Mucosa of descending colon (tissue), 3 donors: ENCODE data around the gene HLA-DOA. TPM values are rescaled to one million over a fixed set of nuclear protein-coding genes. Genes with fewer than 3 reads are reported as not detected.

Source experiments
- ATAC-seq: fragments of 200-7000 bp; cut with Tn5 transposase; one replicate; pipeline ENCODE4 v1.9.1; 2020; ENCODE audit warnings: mild to moderate bottlenecking, moderate library complexity
- DNase-seq, 3 donors: peaks; one replicate each; pipeline ENCODE4 v3.0.0-alpha.2; 2020
- H3K36me3 ChIP-seq: fragments of 200-600 bp; one replicate; pipeline ENCODE4 v1.8.0; 2021; ENCODE audit warnings: low read depth, mild to moderate bottlenecking
- H3K4me1 ChIP-seq: fragments of 200-600 bp; one replicate; pipeline ENCODE4 v1.8.0; 2021; ENCODE audit warnings: low read depth, mild to moderate bottlenecking
- H3K4me3 ChIP-seq: fragments of 200-600 bp; one replicate; pipeline ENCODE4 v1.8.0; 2021; ENCODE audit warnings: mild to moderate bottlenecking
- H3K9me3 ChIP-seq: fragments of 200-600 bp; one replicate; pipeline ENCODE4 v1.8.0; 2021; ENCODE audit warnings: mild to moderate bottlenecking
- CTCF ChIP-seq: fragments of 200-600 bp; IDR thresholded peaks from one replicate; pipeline ENCODE4 v1.8.0; 2022; ENCODE audit warnings: antibody characterized with exemption, mild to moderate bottlenecking
- intact Hi-C, 2 donors: fragments of 100-400 bp; cut with DNase I in 1 of 2; cut with micrococcal nuclease in 1 of 2; formaldehyde crosslinking; loops; one replicate each; pipeline versions ENCODE4 v1.11.0 to v1.11.1; 2022; cut with DNase I, micrococcal nuclease
- total RNA-seq, 3 donors: library from RNA; stranded (reverse); fragmentation: NEBNext Ultra II Directional in 2 of 3; extraction: Animal tissue kit (Norgen Biotek cat#: 25700) in 2 of 3; gene quantifications; one replicate each; pipeline versions ENCODE4 v1.2.1 to v1.2.4, GENCODE V29; 2021 to 2023
- donor health status: DM: no; HTN: no; CAD: no; lungs with moderate emphysema.
- donor health status: DM: no; HTN: no; CAD: no.
- donor health status: DM: no; HTN: yes; CAD: no.

The HLA-DOA gene
- total RNA-seq, 3 donors from 2014 or later = 1.8 to 4.0 (median 3.2) TPM

- no peak for TF ChIP-seq CTCF
Observed at GRCh38 chr6:33015798-33016197, 6.4 kb upstream of the HLA-DOA start.

DNA sequence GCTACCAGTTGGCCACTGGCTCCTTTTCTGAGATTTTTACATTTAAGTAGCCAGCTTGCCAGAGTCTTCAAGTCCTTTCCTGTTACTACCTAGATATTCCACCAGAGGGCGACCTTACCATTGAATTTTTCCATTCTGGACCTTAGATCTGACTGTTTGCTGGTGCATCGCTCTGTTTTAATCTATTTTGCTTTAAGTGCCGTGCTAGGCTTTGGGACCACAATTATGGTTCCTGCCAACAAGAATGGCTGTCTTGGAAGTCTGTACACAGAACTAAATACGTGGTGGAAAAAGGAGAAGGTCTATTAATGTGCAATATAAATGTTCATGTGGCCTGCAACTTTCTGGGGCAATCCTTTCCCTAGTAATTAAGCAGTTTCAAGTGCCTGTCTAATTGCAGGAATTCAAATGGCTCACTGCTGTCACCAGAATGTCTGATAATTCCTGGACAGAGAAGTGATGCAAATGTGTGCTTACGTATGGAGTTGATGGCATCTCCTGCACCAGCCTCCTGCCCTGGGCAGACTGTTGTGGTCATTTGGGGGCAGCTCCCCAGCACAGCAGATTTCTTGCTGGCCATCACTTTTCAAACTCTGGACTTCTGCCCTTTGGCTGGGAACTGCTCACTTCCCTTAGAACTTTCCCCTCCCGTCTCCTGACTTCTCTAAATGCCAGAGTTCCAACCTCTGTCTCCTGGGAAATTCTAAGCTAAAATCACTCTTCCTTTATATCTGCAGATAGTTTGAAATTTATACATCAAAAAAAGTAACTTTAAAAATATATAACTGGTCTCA lies 5.6 kb upstream of the HLA-DOA start:
- Histone ChIP-seq H3K9me3 (no peaks in the 10 kb centered on the region), H3K4me1 (peaks cover 7% of the 10 kb centered on the region), H3K4me3 (no peak overlapping the region), H3K36me3 (no peaks in the 10 kb centered on the region)
- intact Hi-C loops = loop anchor here (5.0 to 10.0 kb wide), 3 partner anchors 60 to 230 kb away; partner anchors contain the start of genes HLA-DPA1 (in 2 of the 2) and HLA-DPB1 (in 2 of the 2)
- DNase-seq (peak in 1 of 3 donors; percentile 82), ATAC-seq (peak; percentile 69)
- peak; percentile 46 for TF ChIP-seq CTCF

More at GRCh38 chr6:33015798-33016197, 6.4 kb upstream of the HLA-DOA start:
- Histone ChIP-seq H3K4me3 (no peak overlapping the region), H3K4me1 (peaks cover 7% of the 10 kb centered on the region), H3K36me3 (no peaks in the 10 kb centered on the region), H3K9me3 (no peaks in the 10 kb centered on the region)
- intact Hi-C loops = loop anchor here (5.0 to 10.0 kb wide), 3 partner anchors 59 to 229 kb away; partner anchors contain the start of genes HLA-DPA1 (in 2 of the 2) and HLA-DPB1 (in 2 of the 2)
- DNase-seq = no peak
- ATAC-seq = no peak

DNA sequence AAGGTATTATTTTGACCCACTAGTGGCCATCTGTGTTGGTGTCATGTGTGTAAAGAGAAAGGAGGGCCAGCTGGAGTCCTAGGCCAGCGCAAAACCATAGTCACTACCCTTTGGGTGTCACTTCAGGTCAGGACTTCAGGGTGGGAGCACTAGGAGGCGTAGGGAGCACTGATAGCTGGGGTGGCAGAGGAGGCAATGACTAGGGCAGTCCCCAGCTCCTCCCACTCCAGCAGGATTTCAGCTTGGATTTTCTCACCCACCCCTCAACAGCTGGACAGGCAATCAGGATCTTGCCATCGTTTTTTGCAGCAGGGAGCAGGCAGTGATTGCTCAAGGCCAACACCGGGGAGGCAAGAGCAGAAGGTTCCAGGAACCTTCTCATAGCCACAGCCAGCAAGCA lies 4.2 kb upstream of the HLA-DOA start:
- no peak for TF ChIP-seq CTCF
- no peak for ATAC-seq
- intact Hi-C loops = loop anchor here (10.0 kb wide), 2 partner anchors 61 to 231 kb away; partner anchors contain the start of genes HLA-DPA1 (in 2 of the 2) and HLA-DPB1 (in 2 of the 2)

DNA sequence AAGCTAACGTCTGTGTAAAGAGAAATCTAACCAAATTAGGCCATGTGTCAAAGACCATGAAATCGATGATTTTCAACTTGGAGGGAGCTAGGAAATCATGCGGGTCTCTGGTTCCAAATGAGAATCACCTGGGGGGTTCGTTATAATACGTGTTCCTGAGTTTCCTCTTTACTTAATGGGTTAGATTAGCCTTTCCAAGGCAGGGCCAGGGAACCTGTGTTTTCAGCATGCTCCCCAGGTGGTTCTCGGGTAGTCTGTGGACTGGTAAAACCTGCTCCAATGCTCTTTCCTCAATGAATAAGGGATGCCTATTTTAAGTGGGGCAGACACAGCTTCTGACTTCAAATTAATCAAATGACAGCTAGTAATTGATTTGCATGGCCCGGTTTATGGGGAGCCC lies 965 bp upstream of the HLA-DOA start:
- intact Hi-C loops = loop anchor here (10.0 kb wide), 2 partner anchors 64 to 234 kb away; partner anchors contain the start of genes HLA-DPA1 (in 2 of the 2) and HLA-DPB1 (in 2 of the 2)
- Histone ChIP-seq H3K4me3 (no peak overlapping the region), H3K9me3 (no peaks in the 10 kb centered on the region), H3K36me3 (no peaks in the 10 kb centered on the region), H3K4me1 (no peaks in the 10 kb centered on the region)
- no peak for ATAC-seq
- TF ChIP-seq CTCF = no peak
- DNase-seq = no peak

More for the DNA sequence above, 4.2 kb upstream of the HLA-DOA start:
- H3K9me3 ChIP-seq = no peaks in the 10 kb centered on the region
- H3K4me1 ChIP-seq = no peaks in the 10 kb centered on the region
- H3K4me3 ChIP-seq = no peak overlapping the region
- no peaks in the 10 kb centered on the region for H3K36me3 ChIP-seq
- DNase-seq = no peak

DNA sequence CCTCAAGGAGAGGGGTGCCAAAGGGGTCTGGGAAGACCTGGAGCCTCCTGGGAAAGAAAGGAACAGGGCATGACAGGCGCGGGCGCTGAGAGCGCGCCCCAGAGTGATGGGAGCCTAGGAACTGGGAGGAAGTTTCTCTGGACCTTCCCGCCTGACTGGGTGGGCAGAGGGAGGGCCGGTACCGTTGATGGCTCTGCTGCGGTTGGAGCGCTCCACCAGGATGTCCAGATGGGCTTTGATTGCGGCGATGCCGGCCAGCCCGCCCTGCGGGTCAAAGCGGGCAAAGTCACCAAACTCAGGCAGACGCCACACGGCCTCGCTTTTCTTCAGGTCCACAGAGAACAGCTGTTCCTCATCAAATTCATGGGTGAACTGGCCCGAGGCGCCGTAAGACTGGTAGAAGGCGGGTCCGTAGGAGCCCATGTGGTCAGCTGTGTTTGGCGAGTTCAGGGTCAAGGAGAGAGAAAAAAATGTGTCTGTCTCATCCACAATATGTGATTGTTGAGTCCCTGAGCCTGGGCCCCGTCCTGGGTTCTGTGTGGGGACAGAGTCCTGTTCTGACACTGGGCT lies 1.5 kb downstream of the HLA-DOA start:
- Histone ChIP-seq H3K9me3 (no peaks in the 10 kb centered on the region), H3K4me3 (no peak overlapping the region), H3K36me3 (no peaks in the 10 kb centered on the region), H3K4me1 (no peaks in the 10 kb centered on the region)
- intact Hi-C loops = no loop called here
- ATAC-seq = no peak
- no peak for TF ChIP-seq CTCF
- no peak for DNase-seq
